Anterior cingulate cortex (tissue), 58 donors: ENCODE data around the gene RFTN1.

Source experiments
- DNase-seq, 58 donors: peaks; one replicate each; lab custom pipeline; 2025; lab: John Stamatoyannopoulos, UW

Gene RFTN1

GRCh38 chr3:16297997-16298885, 215.3 kb downstream of the RFTN1 start:
- DNase-seq: no peak

- no peak for DNase-seq
Observed at GRCh38 chr3:16295298-16295890, 218.1 kb downstream of the RFTN1 start.

- DNase-seq: no peak
Observed at GRCh38 chr3:16294844-16295243, 218.7 kb downstream of the RFTN1 start.

GRCh38 chr3:16290827-16291196, 222.7 kb downstream of the RFTN1 start:
- no peak for DNase-seq

GRCh38 chr3:16290007-16290826, 223.3 kb downstream of the RFTN1 start:
- peak in 17 of 58 donors; percentile 6 to 60 (median 26) for DNase-seq

GRCh38 chr3:16289144-16289889, 224.2 kb downstream of the RFTN1 start:
- DNase-seq: no peak

GRCh38 chr3:16288664-16289063, 224.8 kb downstream of the RFTN1 start:
- peak in 2 of 58 donors; percentile 21 to 22 for DNase-seq

- DNase-seq: peak in 1 of 58 donors; percentile 12
Observed at GRCh38 chr3:16286751-16287543, 226.6 kb downstream of the RFTN1 start.

GRCh38 chr3:16286161-16286560, 227.3 kb downstream of the RFTN1 start:
- no peak for DNase-seq

GRCh38 chr3:16284633-16285032, 228.9 kb downstream of the RFTN1 start:
- no peak for DNase-seq

GRCh38 chr3:16280671-16281070, 232.8 kb downstream of the RFTN1 start:
- no peak for DNase-seq

- no peak for DNase-seq
Observed at GRCh38 chr3:16279010-16279801, 234.3 kb downstream of the RFTN1 start.

GRCh38 chr3:16277471-16277870, 236.0 kb downstream of the RFTN1 start:
- no peak for DNase-seq

- DNase-seq: no peak
Observed at GRCh38 chr3:16273867-16274266, 239.6 kb downstream of the RFTN1 start.

- no peak for DNase-seq
Observed at GRCh38 chr3:16272588-16272987, 240.9 kb downstream of the RFTN1 start.

GRCh38 chr3:16270855-16271254, 242.6 kb downstream of the RFTN1 start:
- DNase-seq: no peak

GRCh38 chr3:16266714-16267113, 246.8 kb downstream of the RFTN1 start:
- no peak for DNase-seq
